Inflammatory macrophage (primary cell): ENCODE data around the gene PLK4.
A peak's percentile ranks its signal among the peaks of the same experiment; 100 is the strongest.
"Not testable (repeated sequence)": the region's sequence is repeated elsewhere in the genome, so short reads cannot be mapped to it uniquely, and the experiment has no call there.

ENCODE experiments used
- DNase-seq, 2 donors: peaks; one replicate each; pipeline ENCODE4 v3.0.0-alpha.2; 2020 to 2022
- total RNA-seq, 18 experiments: gene quantifications; one replicate each; lab custom pipeline; 2026; ENCODE audit warnings: mixed read lengths in 6 of 18, inconsistent platforms in 2 of 18; lab: John Stamatoyannopoulos, UW

Gene PLK4
- total RNA-seq: 6.5 to 26.6 (median 13.9) reads per million in 18 experiments

- DNase-seq: peak; percentile 98 to 99
These were observed at the start of gene PLK4 for GRCh38 chr4:127880763-127881562. PLK4 (plus strand) TSS chr4:127880893; CDS start chr4:127881135, 242 bp downstream.

DNA sequence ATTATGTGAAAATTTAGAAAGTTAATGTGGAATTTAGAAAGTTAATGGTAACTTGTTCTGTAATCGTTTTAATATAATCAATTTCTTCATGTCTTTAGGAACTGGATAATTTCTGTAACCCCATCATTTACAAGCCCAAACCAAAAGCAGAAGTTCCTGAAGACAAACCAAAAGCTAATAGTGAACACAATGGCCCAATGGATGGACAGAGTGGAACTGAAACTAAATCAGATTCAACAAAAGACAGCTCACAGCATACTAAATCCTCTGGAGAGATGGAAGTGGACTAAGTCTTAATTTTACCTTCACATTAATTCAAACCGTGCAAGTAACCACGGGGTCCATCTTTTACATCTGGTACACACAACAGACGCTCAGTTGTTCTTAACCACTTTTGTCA lies 48.1 kb upstream of the PLK4 start:
- DNase-seq: peak; percentile 7 to 35

- no peak for DNase-seq
These were observed 36.7 kb upstream of the PLK4 start for GRCh38 chr4:127843704-127844600.

DNA sequence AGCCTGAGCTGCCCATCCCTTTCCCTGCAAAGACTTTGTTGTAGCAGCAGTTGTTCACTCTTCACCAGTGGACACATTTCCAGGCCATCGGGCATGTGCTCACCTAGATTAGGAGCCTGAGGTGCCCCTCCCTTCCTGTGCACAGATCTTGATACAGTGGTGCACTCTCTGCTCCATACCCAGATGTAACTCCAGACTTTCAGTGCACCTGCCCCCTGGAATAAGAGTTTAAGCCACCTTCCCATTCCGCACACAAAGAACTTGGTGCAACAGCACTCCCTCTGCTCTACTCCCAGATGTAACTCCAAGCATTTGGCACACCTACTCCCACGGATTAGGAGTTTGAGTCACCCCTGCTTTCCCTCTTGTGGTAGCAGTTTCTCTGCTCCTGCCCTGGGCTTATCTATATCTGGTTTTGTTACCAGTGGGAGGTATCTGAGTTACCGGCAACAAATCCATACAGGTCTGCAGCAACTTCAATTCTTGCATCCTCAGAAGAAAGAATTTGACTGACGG lies 36.0 kb upstream of the PLK4 start:
- DNase-seq: no peak

DNA sequence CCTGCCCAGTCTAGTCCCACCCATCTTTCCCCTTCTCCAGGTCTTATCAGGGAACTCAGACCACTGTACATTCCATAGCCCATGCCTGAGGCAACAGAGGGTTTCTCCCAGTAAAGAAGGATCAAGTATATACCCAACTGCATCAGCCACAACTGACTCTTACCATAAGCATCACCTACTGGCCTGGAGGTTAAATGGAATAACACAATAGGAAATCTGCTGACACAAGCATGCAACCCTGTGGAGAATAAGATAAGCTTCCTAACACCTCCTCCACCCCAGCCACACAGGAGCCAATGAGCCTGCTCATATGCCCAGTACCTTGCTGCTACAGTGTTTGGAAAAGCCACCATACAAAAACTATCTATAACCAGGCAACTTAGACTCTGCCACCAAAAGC lies 34.6 kb upstream of the PLK4 start:
- DNase-seq: no peak

- no peak for DNase-seq
These were observed 33.9 kb upstream of the PLK4 start for GRCh38 chr4:127846765-127847164.

DNA sequence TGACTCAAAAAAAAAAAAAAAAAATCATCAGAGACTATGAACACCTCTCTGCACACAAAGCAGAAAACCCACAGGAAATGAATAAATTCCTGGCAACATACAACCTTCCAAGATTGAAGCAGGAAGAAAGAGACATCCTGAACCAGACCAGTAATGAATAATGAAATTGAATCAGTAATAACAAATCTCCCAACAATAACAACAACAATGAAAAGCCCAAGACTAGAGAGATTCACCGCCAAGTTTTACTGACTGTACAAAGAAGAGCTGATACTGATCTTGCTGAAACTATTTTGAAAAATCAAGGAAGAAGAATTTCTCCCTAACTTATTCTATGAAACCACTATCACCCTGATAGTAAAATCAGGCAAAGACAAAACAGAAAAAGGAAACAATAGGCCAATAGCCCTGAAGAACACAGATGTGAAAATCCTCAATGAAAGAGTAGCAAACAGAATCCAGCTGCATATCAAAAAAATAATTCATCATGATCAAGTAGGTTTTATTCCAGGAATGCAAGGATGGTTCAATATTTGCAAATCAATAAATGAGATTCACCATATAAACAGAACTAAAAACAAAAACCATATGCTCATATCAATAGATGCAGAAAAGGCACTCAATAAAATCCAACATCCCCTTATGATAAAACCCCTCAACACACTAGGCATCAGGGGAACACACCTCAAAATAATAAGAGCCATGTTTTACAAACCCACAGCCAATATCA lies 31.0 kb upstream of the PLK4 start:
- DNase-seq: no peak

GRCh38 chr4:127852661-127853060 lies 28.0 kb upstream of the PLK4 start:
- no peak for DNase-seq

- DNase-seq: no peak
These were observed 24.4 kb upstream of the PLK4 start for GRCh38 chr4:127856196-127856812.

DNA sequence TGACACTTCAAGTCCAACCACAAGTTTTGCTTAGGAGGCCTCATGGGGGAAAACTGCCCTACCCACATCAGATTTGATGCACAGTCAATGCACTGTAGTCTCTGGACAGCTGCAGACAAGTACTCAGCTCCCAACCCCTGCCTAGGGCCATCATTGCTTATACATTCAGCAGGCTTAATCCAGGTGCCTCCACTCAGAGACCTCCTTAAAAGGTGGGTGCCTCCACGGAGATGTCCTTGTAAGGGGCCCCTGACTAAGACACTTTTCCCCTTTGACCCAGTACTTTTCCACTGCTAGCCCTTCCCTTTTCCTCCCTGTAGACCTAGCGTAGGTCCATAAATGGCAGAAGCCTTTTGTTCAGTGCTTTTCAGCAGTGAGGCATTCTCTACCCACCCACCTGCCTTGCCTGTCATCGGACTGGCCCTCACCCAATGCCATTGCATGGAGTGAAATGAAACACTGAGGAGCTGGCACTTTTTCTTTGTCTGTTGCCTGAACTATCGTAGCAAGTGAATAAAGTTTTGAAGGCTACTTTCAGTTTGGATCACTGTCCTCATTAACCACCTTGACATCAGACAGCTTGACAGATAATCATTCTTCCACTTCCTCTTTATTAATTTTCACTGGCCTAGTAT lies 23.8 kb upstream of the PLK4 start:
- DNase-seq: no peak

DNA sequence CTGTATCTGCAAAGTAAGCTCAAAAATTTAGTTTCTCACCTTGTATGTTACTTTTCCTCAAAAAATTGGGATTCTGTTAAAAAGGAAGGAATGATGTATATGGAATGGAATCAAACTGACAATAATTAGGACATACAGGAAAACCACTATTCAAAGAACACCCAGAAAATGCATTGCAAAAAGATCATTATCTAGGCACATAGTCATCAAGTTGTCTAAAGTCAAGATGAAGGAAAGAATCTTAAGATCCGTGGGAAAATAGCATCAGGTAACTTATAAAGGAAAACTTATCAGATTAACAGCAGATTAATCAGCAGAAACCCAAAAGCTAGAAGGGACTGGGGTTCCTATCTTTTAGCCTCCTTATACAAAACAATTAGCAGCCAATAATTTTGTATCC lies 23.1 kb upstream of the PLK4 start:
- no peak for DNase-seq

DNA sequence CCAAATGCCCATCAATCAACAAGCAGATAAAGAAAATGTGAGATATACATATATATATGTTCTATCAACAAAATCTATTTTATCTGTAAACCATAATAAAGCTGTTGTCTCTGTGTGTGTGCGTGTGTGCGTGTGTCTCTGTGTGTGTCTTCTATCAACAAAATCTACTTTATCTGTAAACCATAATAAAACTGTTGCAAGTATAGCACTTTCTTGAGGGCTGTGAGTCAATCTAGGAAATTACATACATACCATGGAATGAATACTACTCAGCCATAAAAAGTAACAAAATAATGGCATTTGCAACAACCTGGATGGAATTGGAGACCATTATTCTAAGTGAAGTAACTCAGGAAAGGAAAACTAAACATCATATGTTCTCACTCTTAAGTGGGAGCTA lies 12.5 kb upstream of the PLK4 start:
- DNase-seq: no peak

GRCh38 chr4:127870281-127870680 lies 10.4 kb upstream of the PLK4 start:
- DNase-seq: no peak

DNA sequence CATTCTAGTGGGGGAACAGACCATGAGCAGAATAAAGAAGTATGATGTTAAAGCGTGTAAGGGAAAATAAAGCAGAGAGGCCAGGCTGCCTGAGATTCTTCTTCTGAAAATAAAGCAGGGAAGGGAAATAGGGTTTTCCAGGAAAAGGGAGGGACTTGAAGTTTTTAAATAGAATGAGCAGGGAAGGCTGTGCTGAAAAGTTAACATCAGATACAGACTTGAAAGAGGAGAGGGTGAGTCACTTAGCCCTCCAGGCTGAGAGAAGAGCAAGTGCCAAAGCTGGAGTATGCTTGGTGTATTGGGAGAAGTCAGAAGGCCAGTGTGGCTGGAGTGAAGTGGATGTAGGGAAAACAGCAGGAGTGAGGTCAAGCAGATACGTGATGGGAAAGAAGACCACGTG lies 10.0 kb upstream of the PLK4 start:
- no peak for DNase-seq

- no peak for DNase-seq
These were observed 4.9 kb upstream of the PLK4 start for GRCh38 chr4:127875791-127876190.

GRCh38 chr4:127881563-127881864 lies 821 bp downstream of the PLK4 start:
- DNase-seq: no peak

GRCh38 chr4:127888559-127888958 lies 7.9 kb downstream of the PLK4 start:
- DNase-seq: no peak

- DNase-seq: no peak
These were observed 9.2 kb downstream of the PLK4 start for GRCh38 chr4:127889903-127890302.

DNA sequence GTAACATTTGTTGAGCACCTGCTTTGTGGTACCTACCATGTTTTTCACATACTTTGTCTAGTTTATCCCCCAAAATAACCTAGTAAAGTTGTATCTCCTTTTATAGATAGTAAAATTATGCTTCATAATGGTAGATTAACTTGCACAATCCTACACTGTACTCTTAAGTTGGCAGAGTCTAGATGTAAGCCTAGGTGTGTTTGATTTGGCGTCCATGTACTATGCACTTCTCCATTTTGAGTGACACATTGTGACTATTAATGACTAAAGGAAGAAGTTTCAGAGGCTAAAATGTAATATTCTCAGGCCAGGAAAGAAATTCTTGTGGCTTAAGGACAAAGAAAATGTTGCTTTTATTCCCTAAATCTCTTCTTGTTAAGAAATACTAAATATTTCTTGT lies 15.4 kb downstream of the PLK4 start:
- DNase-seq: no peak

DNA sequence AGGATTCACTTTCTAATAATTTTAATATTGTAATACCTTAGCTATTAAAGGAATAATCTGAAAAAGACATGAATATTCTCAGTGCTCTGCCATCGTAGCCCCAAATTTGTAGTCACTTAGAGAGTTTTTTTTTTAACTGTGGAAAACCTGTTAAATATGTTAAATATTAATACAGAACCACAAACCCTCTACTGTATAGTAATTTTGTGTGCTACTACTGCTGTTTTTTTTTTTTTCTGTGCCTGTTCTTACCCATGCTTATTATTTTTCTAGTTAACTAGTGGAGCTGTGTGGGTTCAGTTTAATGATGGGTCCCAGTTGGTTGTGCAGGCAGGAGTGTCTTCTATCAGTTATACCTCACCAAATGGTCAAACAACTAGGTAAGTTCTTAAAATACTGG lies 15.8 kb downstream of the PLK4 start:
- no peak for DNase-seq

GRCh38 chr4:127899682-127900081 lies 19.0 kb downstream of the PLK4 start:
- DNase-seq: not testable (repeated sequence)

DNA sequence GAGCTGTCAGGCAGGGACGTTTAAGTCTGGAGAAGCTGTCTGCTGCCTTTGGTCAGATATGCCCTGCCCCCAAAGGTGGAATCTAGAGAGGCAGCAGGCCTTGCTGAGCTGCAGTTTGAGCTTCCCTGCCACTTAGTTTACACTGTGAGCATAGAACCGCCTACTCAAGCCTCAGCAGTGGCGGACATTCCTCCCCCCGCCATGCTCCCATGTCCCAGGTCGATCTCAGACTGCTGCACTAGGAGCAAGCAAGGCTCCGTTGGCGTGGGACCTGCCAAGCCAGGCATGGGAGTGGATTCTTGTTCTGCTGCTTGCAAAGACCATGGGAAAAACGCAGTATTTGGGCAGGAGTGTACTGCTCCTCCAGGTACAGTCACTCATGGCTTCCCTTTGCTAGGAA lies 24.3 kb downstream of the PLK4 start:
- DNase-seq: no peak
